ENCODE data around the gene COPS7A.

COPS7A gene

DNA sequence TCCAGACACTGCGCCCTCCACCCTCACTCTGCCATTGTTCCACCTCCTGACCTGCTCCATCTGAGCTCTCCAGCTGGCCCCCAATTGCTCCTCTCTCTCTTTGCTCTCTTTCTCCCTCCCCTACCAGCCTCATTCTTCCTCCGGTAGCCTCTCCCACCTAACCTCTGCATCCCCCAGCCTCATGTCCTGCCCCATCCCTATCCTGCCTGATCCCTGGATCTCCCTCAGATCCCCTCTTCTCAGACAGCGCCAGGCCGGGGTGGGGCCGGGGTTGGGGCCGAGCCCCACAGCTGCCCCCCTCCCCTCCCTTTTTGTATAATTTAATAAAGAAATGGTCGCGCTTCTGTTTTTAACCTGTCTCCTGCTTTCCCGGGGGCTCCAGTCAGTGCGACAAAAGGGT is 46.8 kb downstream of the COPS7A start:
- no peak for DNase-seq

DNA sequence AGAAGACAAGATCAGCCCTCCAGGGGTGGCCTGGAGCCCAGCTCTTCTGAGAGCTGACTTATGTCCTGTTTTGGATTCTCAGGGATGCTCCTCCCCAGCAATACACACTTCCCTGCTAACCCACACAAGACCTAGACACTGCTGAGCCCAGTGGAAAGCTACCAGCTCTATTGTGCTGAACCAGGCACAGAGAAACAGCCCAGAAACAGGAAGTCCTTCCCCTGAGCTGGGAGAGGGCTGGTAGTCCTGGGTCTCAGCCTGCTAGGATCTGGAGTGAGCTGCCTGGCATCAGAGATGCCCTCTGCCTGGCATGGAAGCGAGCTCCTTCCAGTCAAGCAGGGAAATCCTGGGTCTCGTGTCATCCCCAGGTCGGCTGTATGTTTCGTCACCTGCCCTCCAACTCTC is 47.2 kb downstream of the COPS7A start:
- no peak for DNase-seq

DNA sequence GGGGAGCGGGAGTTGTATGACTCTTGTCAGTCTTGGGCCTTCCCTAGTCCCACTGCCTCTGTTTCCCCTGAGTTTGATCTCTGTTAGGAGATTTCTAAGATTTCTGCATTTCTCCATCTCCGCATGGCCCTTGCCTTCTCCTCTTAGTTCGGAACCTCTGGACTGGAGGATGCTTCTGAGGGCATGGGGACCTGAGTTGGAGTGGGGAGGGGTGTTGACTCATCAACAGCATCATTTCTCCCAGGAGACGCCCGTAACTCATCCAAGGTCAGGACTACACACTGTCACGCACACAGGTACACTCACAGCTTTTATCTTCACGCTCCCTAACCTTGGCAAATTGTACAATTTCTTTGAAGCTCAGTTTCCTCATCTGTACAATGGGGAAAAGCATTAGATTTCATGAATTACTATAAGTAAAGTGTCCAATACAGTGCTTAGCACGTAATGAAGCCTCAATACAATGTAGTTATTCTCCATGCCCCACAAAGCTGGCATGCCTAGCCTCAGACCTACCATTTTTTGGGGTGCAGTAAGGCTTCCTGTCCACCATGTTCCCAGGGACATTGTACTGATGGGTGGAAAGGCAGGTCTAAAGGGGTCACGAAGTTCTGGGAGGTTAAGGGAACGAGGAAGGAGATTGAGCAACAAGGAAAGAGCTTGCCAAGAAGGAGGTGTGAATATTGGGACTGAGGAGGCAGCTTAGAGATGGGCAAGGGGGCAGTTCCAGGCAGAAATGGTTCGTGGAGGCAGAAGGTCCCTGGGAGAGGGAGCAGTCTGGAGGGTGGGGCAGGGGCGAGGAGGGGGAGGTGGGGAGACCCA is 47.9 kb downstream of the COPS7A start:
- no peak for DNase-seq

DNA sequence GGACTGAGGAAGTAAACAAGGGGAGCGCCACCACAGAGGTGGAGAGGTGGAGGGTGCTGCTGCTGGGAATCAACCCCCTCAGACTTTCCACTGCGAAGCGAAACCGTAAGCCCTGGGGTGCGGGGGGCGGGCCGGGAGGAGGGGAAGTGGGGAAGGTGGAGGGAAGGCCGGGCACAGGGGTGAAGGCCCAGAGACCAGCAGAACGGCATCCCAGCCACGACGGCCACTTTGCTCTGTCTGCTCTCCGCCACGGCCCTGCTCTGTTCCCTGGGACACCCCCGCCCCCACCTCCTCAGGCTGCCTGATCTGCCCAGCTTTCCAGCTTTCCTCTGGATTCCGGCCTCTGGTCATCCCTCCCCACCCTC is 48.5 kb downstream of the COPS7A start, which contains the start of gene LAG3:
Gene LAG3 (plus strand): TSS at position 190 of the 365 bp plus-strand sequence. CDS start 333 bp downstream, outside the sequence.
- no peak for DNase-seq

DNA sequence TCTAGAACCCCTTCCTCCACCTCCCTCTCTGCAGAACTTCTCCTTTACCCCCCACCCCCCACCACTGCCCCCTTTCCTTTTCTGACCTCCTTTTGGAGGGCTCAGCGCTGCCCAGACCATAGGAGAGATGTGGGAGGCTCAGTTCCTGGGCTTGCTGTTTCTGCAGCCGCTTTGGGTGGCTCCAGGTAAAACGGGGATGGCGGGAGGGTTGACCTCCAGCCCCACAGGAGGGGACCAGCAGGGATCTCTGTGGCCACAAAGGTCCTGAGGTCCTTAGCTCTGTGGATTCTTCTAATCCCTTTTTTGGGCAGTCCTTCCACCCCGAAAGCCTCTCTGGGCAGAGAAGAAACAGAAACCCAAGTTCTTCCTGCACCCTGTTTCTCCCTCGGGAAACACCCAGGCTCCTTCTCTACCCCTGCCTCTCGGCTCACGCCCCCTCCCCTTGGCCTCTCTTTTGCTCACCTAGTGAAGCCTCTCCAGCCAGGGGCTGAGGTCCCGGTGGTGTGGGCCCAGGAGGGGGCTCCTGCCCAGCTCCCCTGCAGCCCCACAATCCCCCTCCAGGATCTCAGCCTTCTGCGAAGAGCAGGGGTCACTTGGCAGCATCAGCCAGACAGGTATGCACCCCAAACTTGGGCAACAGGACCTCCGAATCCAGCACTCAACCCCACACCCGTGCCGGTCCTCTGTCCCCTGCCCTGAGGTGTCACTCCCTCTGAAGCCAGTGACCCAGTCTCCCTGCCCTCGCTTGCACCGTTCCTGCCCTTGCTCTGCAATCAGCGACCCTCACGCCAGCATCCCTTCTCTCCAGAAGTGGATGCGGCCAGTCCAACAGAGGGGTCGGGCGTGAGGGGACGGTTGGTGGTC is 49.1 kb downstream of the COPS7A start:
- no peak for DNase-seq

DNA sequence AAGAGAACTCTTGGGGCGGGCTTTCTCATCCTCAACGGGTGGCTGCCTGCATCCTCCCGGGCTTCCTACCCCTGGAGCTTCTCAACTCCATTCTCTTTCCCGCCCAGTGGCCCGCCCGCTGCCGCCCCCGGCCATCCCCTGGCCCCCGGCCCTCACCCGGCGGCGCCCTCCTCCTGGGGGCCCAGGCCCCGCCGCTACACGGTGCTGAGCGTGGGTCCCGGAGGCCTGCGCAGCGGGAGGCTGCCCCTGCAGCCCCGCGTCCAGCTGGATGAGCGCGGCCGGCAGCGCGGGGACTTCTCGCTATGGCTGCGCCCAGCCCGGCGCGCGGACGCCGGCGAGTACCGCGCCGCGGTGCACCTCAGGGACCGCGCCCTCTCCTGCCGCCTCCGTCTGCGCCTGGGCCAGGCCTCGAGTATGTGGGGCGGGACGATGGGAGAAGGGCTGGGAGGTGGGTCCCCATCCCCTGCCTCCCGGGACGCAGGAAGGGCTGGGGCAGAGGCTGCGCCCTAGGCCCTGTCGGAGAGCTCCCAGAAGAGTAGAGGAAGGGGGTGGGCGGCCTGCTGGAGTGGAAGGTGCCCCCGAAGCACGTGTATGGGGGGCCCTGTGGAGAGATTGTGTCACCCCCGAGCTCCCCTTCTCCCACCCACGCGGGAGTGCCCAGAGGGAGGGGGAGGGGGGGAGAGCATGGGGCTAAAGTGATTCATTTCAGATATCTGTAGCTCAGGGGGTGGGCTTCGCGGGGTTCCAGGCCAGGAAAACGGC is 49.9 kb downstream of the COPS7A start:
- DNase-seq, result no peak

DNA sequence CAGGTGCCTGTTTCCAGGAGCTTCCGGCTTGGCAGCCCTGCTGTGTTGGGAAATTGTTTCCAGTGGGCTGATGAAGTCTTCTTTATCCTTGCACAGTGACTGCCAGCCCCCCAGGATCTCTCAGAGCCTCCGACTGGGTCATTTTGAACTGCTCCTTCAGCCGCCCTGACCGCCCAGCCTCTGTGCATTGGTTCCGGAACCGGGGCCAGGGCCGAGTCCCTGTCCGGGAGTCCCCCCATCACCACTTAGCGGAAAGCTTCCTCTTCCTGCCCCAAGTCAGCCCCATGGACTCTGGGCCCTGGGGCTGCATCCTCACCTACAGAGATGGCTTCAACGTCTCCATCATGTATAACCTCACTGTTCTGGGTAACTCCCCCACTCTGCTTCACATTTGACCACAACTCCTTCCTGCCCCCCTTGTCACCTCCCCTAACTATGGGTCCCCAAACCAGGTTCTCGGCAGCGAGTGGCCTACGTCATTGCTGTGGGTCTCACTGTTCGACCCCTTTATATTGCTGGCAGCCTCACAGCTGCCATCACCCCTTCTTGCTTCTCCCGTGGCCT is 50.7 kb downstream of the COPS7A start:
- no peak for DNase-seq

DNA sequence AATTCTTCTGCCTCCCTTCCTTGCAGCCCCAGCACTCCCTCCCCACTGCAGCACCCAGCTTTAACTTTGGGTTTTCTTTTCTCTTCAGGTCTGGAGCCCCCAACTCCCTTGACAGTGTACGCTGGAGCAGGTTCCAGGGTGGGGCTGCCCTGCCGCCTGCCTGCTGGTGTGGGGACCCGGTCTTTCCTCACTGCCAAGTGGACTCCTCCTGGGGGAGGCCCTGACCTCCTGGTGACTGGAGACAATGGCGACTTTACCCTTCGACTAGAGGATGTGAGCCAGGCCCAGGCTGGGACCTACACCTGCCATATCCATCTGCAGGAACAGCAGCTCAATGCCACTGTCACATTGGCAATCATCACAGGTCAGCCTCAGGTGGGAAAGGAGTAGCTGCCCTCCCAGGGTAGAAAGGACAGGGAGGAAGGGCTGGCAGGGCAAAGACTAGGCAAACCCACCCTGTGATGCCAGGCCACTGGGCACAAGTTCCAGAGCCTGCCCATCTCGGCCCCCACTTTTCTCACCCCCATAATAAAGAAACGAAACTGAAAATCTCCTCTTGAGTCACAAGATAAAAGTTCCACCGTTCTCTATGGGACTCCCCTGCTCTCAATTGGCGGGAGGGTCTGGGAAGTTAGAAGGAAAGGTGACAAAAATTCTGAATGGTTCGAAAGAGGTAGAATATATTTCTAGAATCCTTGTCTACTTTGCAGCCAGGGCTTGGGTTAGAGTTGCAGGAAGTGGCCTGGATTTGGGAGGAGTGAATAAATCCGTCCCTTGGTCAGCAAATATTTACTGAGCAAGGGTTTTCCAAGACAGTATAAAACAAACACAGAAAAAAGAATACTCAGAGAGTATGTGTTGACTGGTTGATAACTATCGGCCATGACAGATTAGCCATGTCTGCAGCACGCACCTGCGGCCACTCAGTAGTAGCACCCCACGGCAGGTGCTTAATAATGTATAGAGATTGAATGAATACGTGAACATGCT is 51.6 kb downstream of the COPS7A start:
- DNase-seq, result no peak

DNA sequence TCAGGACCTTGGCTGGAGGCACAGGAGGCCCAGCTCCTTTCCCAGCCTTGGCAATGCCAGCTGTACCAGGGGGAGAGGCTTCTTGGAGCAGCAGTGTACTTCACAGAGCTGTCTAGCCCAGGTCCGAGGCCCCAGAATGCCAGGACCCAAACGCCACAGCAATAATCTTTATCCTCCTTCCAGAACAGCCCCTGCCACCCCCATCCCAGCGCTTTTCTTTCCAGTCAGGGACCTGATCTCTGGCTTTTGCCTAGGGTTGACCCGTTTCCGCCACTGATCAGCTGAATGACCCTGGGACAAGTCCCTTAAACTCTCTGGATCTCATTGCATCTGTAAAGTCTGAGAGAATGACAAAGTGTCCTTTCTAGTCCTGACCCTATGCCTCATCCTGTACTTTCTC is 53.5 kb downstream of the COPS7A start:
- DNase-seq, result no peak

DNA sequence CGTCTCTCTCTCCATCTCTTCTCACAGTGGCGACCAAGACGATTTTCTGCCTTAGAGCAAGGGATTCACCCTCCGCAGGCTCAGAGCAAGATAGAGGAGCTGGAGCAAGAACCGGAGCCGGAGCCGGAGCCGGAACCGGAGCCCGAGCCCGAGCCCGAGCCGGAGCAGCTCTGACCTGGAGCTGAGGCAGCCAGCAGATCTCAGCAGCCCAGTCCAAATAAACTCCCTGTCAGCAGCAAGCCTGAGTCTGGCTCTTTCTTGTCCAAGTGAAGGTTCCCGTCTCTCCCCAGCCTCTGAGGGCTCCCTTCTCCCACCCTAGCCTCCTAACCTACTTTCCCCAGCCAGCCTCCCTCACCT is 54.3 kb downstream of the COPS7A start:
- DNase-seq, result peak in 1 of 2 experiments; percentile 8

DNA sequence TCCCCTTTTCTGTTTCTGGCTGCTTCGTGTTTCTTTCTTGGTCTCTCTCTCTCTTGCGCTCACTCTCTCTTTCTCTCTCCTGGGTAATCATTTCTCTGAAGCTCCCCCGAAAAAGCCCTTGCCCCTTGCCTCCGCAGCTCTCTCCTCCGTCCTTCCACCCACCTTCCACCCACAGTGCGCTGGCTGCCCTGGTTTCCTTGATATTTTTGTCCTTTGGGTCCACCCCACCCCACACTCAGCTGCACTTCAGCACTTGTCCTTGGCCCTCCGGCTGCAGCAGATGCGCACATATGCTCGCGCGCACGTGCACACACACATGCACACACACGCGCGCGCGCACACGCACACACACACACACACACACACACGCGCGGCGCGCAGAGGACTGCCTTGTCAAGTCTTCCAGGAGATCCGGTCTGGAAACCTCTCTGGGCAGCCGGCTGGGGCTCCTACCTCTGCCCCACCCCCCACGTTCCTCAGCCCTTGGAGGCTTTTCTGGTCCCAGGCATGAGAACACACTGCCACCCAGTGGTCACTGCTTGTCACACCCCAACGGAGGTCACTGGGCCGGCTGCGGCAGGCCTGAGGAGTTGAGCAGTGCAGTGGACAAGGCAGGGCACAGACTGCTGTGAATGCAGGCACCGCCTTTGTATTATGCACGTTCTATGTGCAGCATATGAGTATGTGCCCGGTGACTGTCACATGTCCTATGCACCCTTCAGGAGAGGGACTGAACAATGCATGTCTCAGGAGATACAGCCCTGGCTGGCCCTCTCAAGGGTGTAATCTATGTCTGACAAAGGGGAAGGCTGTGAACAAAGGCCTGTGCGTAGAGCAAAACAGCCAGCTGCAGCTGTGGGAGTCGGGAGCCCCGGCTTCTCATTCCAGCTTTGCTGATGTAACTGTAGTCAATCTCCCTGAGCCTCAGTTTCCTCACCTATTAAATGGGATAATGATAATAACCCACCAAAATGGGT is 55.0 kb downstream of the COPS7A start:
- DNase-seq, result peak; percentile 35 to 82

DNA sequence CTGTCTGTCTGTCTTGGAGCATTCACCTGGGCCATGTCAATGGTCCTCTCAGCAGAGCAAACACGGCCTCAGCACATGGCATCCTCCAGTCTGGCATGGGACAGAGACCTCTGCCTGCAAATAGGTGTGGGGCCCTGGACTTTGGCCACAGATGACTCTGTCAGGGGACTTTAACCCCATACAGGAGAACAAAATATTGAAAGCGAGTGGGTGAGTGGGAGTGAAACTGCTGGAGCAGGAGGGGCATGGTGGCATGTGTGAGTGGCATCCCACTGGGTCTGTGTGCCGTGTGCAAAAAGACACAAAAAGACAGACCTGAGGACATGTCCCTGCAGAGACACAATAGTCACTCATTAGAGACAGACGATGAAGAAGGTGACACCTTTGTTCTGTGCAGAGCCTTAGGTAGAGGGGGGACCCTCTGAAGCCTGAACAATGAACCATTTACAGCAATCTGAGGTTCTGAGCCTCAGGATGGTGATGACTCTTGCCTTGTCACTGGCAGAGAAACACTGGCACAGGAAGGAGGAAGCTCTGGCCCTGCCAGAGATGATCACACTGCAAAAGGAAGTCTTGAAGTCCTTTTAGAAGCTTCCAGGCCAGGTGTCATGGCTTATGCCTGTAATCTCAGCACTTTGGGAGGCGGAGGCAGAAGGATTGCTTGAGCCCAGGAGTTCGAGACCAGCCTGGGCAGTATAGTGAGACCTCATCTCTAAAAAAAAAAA is 56.0 kb downstream of the COPS7A start:
- no peak for DNase-seq

DNA sequence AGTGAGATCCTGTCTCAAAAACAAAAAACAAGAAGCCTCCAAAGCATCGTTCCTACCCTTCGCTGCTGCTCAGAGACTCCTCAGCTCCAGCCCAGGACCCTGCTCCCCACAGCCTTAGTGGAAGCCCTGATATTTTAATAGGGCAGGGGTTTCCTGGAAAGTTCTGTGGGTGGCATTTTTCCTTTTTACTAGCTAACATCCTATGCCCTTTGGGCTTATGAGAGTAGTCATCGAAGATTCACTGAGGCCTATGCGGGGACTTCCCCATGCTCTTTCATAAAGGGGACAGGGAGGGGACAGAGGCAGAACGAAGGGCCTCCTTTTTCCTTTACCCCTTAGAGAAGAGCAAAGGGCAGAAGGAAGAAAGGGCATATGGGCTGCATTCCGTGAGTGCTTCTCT is 56.7 kb downstream of the COPS7A start:
- DNase-seq, result no peak
